Measurements from ENCODE around the gene TYMS.

DNA sequence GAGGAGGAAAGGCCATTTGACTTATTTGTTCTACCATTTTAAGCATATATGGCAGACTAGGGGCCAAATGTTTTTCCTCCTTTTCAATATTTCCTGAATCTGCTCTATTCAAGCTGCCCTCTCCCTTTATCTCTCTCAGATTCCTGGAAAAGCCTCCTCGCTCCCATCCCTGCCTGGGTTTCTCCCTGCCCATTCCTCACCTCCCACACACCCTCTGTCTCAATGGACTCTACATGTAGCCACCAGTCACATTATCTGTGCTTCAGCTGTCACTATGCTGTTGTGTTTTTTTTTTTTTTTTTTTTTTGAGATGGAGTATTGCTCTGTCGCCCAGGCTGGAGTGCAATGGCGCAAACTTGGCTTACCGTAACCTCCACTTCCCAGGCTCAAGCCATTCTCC is 22.9 kb downstream of the TYMS start:
- TF ChIP-seq ZNF584 (CRISPR knock-in tag; IDR thresholded peaks at IDR 0.05; ENCODE audit: low read depth) (no peak), EZH2 (IDR thresholded peaks at IDR 0.05; ENCODE audit: borderline replicate concordance, low read depth, low read length) (no peak), GTF2F1 (IDR thresholded peaks at IDR 0.05; ENCODE audit: low read depth, low read length) (no peak), SP2 (IDR thresholded peaks at IDR 0.05; ENCODE audit: extremely low read depth, low read depth, low read length, poor library complexity, severe bottlenecking) (no peak), SOX6 (IDR thresholded peaks at IDR 0.05) (no peak), TCF3 (CRISPR knock-in tag; IDR thresholded peaks at IDR 0.05) (no peak), SETDB1 (IDR thresholded peaks at IDR 0.05; ENCODE audit: low read length) (no peak), NFE2 (IDR thresholded peaks at IDR 0.05; ENCODE audit: low read depth) (no peak), SMAD2 (IDR thresholded peaks at IDR 0.05; ENCODE audit: low read depth, low read length) (no peak), ZZZ3 (IDR thresholded peaks at IDR 0.05) (no peak)
